Stomach (tissue), 4 donors: ENCODE measurements around the gene CDYL.

ENCODE experiments used
- POLR2AphosphoS5 ChIP-seq, 3 donors: sonication (generic); formaldehyde crosslinking; IDR thresholded peaks; one replicate each; pipeline ENCODE4 v1.6.1; 2016; ENCODE audit warnings: antibody characterized with exemption in 3 of 3
- TF ChIP-seq, protein P1 (sequence below), 7 experiments: fragments of 450-650 bp in 4 of 7; fragments of 200-600 bp in 3 of 7; sonication (generic) in 3 of 7; IDR thresholded peaks; one replicate each; pipeline ENCODE4 v1.5.1; 2016 to 2019; ENCODE audit warnings: antibody characterized with exemption in 7 of 7, control low read depth in 2 of 7, mild to moderate bottlenecking in 1 of 7

DNA sequence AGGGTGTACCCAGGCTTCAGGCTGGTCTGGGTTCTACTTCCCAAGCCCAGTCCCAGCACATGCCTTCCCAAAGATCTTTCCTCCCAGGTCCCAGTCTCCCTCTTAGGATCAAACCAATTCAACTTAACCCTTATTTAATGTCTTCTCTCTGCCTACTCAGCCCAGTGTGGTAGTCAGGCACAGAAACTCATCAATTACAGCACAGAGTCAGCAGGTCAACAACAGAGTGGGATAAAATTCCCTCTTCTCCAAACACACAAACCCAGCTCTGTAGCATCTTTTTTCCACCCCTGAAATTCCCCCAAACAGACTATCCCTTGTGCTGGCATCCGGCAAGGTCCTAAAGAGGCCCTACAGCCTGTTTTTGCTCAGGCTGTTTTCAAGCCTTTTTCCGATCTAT is 47.3 kb upstream of the CDYL start:
- TF ChIP-seq, protein P1, sequence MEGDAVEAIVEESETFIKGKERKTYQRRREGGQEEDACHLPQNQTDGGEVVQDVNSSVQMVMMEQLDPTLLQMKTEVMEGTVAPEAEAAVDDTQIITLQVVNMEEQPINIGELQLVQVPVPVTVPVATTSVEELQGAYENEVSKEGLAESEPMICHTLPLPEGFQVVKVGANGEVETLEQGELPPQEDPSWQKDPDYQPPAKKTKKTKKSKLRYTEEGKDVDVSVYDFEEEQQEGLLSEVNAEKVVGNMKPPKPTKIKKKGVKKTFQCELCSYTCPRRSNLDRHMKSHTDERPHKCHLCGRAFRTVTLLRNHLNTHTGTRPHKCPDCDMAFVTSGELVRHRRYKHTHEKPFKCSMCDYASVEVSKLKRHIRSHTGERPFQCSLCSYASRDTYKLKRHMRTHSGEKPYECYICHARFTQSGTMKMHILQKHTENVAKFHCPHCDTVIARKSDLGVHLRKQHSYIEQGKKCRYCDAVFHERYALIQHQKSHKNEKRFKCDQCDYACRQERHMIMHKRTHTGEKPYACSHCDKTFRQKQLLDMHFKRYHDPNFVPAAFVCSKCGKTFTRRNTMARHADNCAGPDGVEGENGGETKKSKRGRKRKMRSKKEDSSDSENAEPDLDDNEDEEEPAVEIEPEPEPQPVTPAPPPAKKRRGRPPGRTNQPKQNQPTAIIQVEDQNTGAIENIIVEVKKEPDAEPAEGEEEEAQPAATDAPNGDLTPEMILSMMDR (IDR thresholded peaks at IDR 0.05), result no peak
- no peak for TF ChIP-seq POLR2AphosphoS5 (IDR thresholded peaks at IDR 0.05)
